PFSK-1 (cell line): ENCODE results near the gene NBEA.

Experiments used
- FOXP2 ChIP-seq: optimal IDR thresholded peaks from 2 replicates; pipeline ENCODE3; 2011; ENCODE audit warnings: borderline replicate concordance, control low read depth, inconsistent platforms; ENCODE audit not compliant: insufficient read depth; ENCODE audit errors: extremely low read length, extremely low read depth
- POLR2AphosphoS5 ChIP-seq: IDR thresholded peaks from 2 replicates; pipeline ENCODE4 v1.6.1; 2012; ENCODE audit warnings: low read depth, mild to moderate bottlenecking, control low read depth, low read length, moderate library complexity
- REST ChIP-seq, 2 experiments: IDR thresholded peaks; 2 replicates each; pipeline versions ENCODE4 v1.6.1 to v1.8.0; 2011 to 2012; ENCODE audit warnings: low read depth in 2 of 2, low read length in 2 of 2, control low read depth in 1 of 2, inconsistent platforms in 1 of 2, mild to moderate bottlenecking in 1 of 2, moderate library complexity in 1 of 2; ENCODE audit not compliant: insufficient read depth in 1 of 2
- SIN3A ChIP-seq: IDR thresholded peaks from 2 replicates; pipeline ENCODE4 v1.6.1; 2012; ENCODE audit warnings: mild to moderate bottlenecking, low read length, moderate library complexity, borderline replicate concordance; ENCODE audit not compliant: insufficient read depth
- TAF1 ChIP-seq: IDR thresholded peaks from 2 replicates; pipeline ENCODE4 v1.6.1; 2012; ENCODE audit warnings: low read length, control low read depth, borderline replicate concordance; ENCODE audit not compliant: insufficient read depth

The NBEA gene

GRCh38 chr13:35595181-35595580 is 653.1 kb downstream of the NBEA start:
- no peak for TF ChIP-seq SIN3A
- TF ChIP-seq REST (IDR thresholded peaks at IDR 0.05; ENCODE audit: insufficient read depth in 1 of 2, low read depth in 2 of 2, low read length in 2 of 2) = no peak
- no peak for TF ChIP-seq FOXP2
- TF ChIP-seq TAF1 = no peak

GRCh38 chr13:35596321-35597030 is 654.4 kb downstream of the NBEA start:
- TF ChIP-seq TAF1 (no peak), POLR2AphosphoS5 (no peak)

GRCh38 chr13:35597451-35597850 is 655.4 kb downstream of the NBEA start:
- TF ChIP-seq REST (IDR thresholded peaks at IDR 0.05; ENCODE audit: insufficient read depth in 1 of 2, low read depth in 2 of 2, low read length in 2 of 2) (no peak), POLR2AphosphoS5 (no peak), FOXP2 (no peak), TAF1 (no peak), SIN3A (no peak)

GRCh38 chr13:35598233-35598632 is 656.2 kb downstream of the NBEA start:
- TF ChIP-seq POLR2AphosphoS5 (no peak), REST (IDR thresholded peaks at IDR 0.05; ENCODE audit: insufficient read depth in 1 of 2, low read depth in 2 of 2, low read length in 2 of 2) (no peak), SIN3A (no peak), TAF1 (no peak), FOXP2 (no peak)

- TF ChIP-seq FOXP2 (no peak), POLR2AphosphoS5 (no peak)
Observed at GRCh38 chr13:35598790-35599369, 656.8 kb downstream of the NBEA start.

GRCh38 chr13:35599384-35599783 is 657.3 kb downstream of the NBEA start:
- TF ChIP-seq SIN3A (no peak), POLR2AphosphoS5 (no peak), FOXP2 (no peak), REST (IDR thresholded peaks at IDR 0.05; ENCODE audit: insufficient read depth in 1 of 2, low read depth in 2 of 2, low read length in 2 of 2) (no peak), TAF1 (no peak)
